HUES6 (cell line): Measurements from ENCODE around the gene ARL5C.

Experiments
- H3K27ac ChIP-seq: 2 replicates; pipeline ENCODE4 v1.7.0; 2013; ENCODE audit warnings: low read depth, mild to moderate bottlenecking, low read length, inconsistent platforms
- H3K27me3 ChIP-seq: 2 replicates; pipeline ENCODE4 v1.6.1; 2013; ENCODE audit warnings: low read length; ENCODE audit not compliant: control insufficient read depth, insufficient read depth
- H3K36me3 ChIP-seq: 2 replicates; pipeline ENCODE4 v1.6.1; 2013; ENCODE audit warnings: low read length; ENCODE audit not compliant: control insufficient read depth, insufficient read depth
- H3K4me1 ChIP-seq: 2 replicates; pipeline ENCODE4 v1.6.1; 2013; ENCODE audit warnings: low read length; ENCODE audit not compliant: control insufficient read depth, insufficient read depth
- H3K4me3 ChIP-seq: 2 replicates; pipeline ENCODE4 v1.5.1; 2013; ENCODE audit warnings: low read depth, low read length
- H3K9ac ChIP-seq: one replicate; pipeline ENCODE4 v1.6.1; 2013; ENCODE audit warnings: mild to moderate bottlenecking, low read length
- H3K9me3 ChIP-seq: 2 replicates; pipeline ENCODE4 v1.6.1; 2013; ENCODE audit warnings: low read depth, low read length; ENCODE audit not compliant: control insufficient read depth, insufficient read depth

Gene ARL5C, protein sequence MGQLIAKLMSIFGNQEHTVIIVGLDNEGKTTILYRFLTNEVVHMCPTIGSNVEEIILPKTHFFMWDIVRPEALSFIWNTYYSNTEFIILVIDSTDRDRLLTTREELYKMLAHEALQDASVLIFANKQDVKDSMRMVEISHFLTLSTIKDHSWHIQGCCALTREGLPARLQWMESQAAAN

DNA sequence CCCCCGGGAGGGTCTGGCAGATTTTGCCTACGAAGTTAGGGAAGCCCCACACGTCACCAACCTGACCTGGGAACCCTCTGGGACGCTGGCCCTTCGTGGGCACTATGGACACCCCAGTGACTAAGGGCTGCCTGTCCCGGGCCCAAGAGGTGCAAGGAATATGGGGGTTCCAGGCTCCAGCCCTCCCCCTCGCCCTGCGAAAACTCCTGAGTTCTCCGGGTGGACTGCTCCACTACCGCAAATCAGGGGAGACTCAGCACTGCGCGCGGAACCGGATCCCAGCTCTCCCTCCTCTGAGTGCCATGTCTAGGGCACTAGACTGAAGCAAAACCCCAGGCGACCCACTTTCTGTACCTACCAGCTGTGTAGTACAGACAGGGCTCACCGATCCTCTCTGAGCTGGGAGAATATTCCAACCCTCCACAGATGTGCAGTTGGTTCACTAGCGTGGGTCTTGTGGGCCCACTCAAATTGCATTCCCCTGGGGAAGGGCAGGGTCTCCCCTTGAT, at the start of gene ARL5C:
Gene ARL5C, minus strand, starts transcription at position 321 of the 509 bp plus-strand sequence. CDS start 401 bp downstream, outside the sequence.
- Histone ChIP-seq H3K27me3 (peaks cover 21% of the 10 kb centered on the region), H3K27ac (no peak within 1 kb of the TSS), H3K4me3 (peak within 1 kb of the TSS; percentile 75), H3K36me3 (no peaks in the 10 kb centered on the region), H3K9me3 (no peaks in the 10 kb centered on the region), H3K9ac (no peak within 1 kb of the TSS), H3K4me1 (peaks cover 25% of the 10 kb centered on the region)

DNA sequence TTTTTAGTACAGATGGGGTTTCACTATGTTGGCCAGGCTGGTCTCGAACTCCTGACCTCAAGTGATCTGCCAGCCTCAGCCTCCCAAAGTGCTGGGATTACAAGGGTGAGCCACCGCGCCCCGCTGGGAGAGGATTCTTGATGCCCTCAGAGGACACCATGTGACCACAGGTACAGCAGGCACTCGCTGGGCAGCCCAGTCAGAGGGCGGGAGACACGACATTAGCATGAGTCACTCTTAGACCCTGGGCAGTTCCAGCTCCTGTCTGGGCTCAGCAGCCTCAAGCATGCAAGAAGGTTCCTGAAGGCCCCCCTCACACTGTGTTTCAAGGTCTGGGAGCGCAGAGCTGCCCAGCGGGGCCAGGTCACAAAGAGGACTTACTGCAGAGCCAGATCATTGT, 47.9 kb upstream of the ARL5C start:
- Histone ChIP-seq H3K36me3 (no peaks in the 10 kb centered on the region), H3K4me3 (no peak overlapping the region), H3K9ac (no peak overlapping the region), H3K4me1 (peaks cover 26% of the 10 kb centered on the region), H3K27ac (no peak overlapping the region), H3K9me3 (no peaks in the 10 kb centered on the region), H3K27me3 (peaks cover 76% of the 10 kb centered on the region)

DNA sequence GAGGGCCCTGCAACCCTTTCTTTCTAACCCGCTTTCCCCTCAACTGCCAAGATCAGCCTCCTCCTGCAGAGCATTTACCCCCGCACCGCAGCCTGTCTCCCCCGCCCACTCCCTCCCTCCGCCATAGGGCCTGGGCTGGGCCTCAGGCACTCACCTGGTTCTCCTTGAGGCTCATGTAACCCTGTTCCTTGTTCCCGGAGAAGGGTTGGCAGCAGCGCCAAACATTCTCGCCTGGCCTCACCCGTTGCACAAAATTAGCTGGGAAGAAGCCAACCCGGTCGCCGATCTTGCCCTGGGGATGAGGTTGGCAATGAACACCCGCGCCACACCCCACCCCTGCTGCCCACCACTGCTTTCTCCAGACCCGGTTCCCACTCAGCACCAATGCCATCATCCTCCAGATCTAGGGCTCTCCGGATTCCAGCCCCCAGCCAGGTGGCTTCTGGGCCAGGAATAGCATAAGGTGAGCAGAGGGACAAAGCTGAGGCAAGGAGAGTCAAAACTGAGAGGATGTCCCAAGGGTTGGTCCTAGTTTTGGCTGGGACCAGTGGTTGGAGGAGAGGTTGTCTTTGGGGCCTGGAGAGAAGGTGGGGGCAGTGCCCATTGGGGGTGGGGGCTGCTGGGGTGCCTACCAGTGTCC, 47.0 kb upstream of the ARL5C start:
- peaks cover 67% of the 10 kb centered on the region for H3K27me3 ChIP-seq
- no peak overlapping the region for H3K4me3 ChIP-seq
- peaks cover 35% of the 10 kb centered on the region for H3K4me1 ChIP-seq
- no peaks in the 10 kb centered on the region for H3K36me3 ChIP-seq
- H3K9ac ChIP-seq = no peak overlapping the region
- H3K27ac ChIP-seq = no peak overlapping the region
- no peaks in the 10 kb centered on the region for H3K9me3 ChIP-seq

DNA sequence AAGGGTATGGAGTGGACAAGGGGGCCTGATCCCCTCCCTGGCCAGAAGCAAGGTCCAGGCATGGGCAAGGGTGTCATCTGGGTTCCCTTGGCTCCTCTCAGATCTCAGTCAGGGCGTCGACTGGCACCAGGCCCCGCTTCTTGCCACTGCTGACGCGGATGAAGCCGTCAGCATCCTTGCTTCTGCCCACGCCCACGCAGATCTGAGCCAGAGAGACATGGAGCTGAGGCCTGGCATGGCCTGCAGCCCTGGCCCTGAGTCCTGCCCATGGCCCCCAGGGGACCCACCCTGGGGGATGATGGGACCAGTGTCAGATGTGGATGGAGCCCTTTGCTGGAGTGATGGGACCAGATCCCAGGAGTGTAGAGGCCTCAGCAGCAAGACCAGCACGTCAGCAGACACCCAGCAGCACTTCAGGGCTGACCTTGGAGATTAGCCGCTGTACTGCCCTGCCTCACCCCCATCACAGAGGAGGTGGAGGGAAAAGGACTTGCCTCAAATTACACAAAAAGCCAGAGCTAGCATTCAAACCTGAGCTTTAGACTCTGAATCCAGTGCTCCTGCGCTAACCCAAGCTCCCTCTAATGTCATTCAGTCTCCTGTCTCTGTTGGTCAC, 46.3 kb upstream of the ARL5C start:
- H3K9me3 ChIP-seq = no peaks in the 10 kb centered on the region
- peaks cover 37% of the 10 kb centered on the region for H3K4me1 ChIP-seq
- no peak overlapping the region for H3K27ac ChIP-seq
- no peaks in the 10 kb centered on the region for H3K36me3 ChIP-seq
- H3K27me3 ChIP-seq = peaks cover 61% of the 10 kb centered on the region
- H3K9ac ChIP-seq = no peak overlapping the region
- no peak overlapping the region for H3K4me3 ChIP-seq

DNA sequence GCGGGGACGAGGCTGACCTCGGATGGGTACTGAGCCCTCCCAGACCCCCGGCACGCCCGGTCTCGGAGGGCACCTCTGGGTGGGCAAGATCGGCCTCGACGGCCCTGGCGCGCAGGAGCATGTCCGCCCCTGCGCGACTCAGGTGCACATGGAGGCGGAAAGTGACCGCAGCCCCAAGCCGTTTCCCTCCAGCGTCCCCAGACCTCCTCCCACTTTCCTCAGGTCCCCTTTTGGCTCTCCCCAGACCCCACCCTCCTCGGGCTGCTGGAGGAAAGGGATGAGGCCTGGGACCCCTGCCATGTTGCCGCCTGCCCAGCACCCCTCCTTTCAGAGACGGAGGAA, 44.1 kb upstream of the ARL5C start:
- H3K36me3 ChIP-seq = peaks cover 3% of the 10 kb centered on the region
- no peak overlapping the region for H3K9ac ChIP-seq
- no peak overlapping the region for H3K27ac ChIP-seq
- peak overlapping the region; percentile 59 for H3K4me3 ChIP-seq
- peaks cover 39% of the 10 kb centered on the region for H3K4me1 ChIP-seq
- no peaks in the 10 kb centered on the region for H3K9me3 ChIP-seq
- H3K27me3 ChIP-seq = peaks cover 42% of the 10 kb centered on the region

DNA sequence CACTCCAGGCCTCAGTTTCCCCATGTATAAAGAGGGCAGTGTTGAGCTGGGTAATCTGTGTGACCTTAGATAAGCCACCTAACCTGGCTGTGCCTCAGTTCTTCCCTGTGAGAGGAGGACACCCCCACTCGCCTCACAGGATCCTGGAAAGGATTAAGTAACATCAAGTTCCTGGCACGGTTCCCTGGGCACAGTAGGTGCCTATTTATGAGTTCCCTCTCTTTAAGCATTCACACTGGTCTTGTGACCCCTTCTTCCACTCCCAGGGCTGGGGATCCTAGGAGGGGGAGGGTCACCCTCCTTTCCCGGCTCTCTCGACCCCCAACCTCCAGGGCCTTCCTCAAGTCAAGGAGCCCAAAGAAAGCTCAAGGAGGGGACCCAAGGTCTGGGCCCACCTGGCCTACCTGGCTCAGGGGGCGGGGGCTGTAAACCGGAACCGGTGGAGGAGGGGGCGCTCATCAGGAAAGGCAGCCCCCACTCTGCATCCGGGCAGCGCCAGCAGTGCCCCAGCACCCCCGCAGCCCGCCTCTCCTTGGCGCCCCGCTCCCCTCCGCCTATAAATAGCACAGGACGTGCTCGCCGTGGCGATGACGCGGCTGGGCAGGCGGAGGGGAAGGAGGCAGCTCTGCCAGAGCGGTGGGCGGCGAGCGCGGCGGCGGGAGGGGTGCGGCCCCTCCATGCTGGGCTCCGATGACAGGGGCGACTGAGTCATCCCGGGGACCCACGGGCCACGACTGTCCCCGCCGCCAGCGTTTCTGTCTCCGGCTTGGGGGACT, 43.5 kb upstream of the ARL5C start:
- Histone ChIP-seq H3K27me3 (peaks cover 37% of the 10 kb centered on the region), H3K27ac (no peak overlapping the region), H3K36me3 (peaks cover 8% of the 10 kb centered on the region), H3K4me1 (peaks cover 39% of the 10 kb centered on the region), H3K9ac (no peak overlapping the region), H3K9me3 (no peaks in the 10 kb centered on the region), H3K4me3 (peak overlapping the region; percentile 59)

DNA sequence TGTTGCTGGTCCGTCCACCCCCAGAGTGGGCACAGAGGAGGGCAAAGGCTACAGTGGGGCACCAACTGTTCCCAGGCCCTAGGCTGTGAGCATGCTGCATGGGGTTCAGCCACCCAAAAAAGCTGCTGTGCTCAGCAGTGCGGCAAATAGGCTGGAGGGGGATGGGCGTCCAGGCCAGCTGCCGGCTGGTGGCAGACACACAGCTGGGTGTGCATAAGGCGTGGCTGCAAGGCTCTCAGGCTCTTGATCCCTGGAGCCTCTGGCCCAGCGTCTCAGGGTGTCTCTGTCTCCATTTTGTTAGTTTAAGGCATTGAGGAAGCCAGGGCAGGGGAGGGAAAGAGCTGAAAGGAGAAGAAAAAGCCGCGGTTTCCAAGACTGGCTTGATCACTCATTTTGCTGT, 42.9 kb upstream of the ARL5C start:
- Histone ChIP-seq H3K4me3 (peak overlapping the region; percentile 59; the same call in 1 of the 2 replicates), H3K27ac (no peak overlapping the region), H3K9ac (no peak overlapping the region), H3K9me3 (no peaks in the 10 kb centered on the region), H3K4me1 (peaks cover 35% of the 10 kb centered on the region), H3K36me3 (peaks cover 14% of the 10 kb centered on the region), H3K27me3 (peaks cover 35% of the 10 kb centered on the region)

DNA sequence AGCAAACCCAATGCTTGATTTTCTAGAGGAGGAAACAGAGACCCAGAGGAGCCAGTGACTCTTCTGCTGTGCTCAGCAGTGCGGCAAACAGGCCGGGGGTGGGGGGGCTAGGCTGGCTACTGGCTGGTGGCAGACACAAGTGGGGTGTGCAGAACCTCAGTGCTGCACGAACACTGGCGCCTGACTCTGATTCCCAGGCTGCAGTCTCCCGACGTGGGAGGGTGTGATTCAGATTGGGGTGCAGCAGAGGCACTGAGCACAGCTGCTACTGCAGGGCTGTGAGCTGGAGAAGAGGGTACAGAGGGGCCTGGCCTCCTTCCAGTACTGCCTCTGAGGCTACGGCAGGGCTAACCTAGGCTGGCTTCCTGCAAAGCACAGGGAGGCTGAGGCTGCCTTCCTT, 42.2 kb upstream of the ARL5C start:
- Histone ChIP-seq H3K27me3 (peaks cover 35% of the 10 kb centered on the region), H3K9ac (no peak overlapping the region), H3K36me3 (peaks cover 22% of the 10 kb centered on the region), H3K4me3 (no peak overlapping the region), H3K4me1 (peaks cover 34% of the 10 kb centered on the region), H3K9me3 (no peaks in the 10 kb centered on the region), H3K27ac (no peak overlapping the region)

DNA sequence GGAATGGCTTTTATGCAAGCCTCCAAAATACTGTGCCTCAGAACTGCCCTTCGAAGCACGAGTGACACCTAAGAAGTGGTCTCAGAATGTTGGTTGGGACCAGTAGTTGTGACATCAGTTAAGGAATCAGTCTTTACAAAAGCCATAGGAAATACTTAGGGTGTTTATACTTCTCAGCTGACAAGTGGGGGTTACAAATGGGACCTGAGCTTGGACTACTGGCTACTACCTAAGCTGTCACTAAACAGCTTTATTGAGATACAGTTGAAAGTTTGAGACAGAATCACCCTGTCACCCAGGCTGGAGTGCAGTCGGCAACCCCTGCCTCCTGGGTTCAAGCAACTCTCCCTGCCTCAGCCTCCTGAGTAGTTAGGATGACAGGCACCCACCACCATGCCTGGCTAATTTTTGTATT, 39.2 kb upstream of the ARL5C start:
- Histone ChIP-seq H3K9ac (no peak overlapping the region), H3K27ac (no peak overlapping the region), H3K4me1 (peaks cover 29% of the 10 kb centered on the region), H3K36me3 (peaks cover 49% of the 10 kb centered on the region), H3K27me3 (peaks cover 12% of the 10 kb centered on the region), H3K4me3 (no peak overlapping the region), H3K9me3 (no peaks in the 10 kb centered on the region)

DNA sequence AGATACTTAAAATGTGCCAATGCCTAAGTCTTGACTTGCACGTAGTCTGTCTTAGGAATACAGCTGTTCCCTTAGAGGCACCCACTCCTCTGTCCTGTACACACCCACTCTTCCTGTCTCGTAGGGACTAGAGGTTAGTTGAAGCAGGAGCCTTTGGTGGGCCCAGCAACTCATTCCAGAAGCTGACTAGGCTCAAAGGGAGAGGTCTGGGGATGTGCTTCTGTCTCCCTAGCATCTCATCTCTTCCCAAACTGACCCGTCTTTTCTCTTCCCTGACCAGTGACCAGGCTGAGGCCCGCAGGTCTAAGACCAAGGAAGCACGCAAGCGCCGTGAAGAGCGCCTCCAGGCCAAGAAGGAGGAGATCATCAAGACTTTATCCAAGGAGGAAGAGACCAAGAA, 38.3 kb upstream of the ARL5C start:
- no peak overlapping the region for H3K4me3 ChIP-seq
- peaks cover 22% of the 10 kb centered on the region for H3K4me1 ChIP-seq
- no peak overlapping the region for H3K9ac ChIP-seq
- no peak overlapping the region for H3K27ac ChIP-seq
- H3K36me3 ChIP-seq = peaks cover 49% of the 10 kb centered on the region
- H3K27me3 ChIP-seq = peaks cover 3% of the 10 kb centered on the region; the same call in 1 of the 2 replicates
- H3K9me3 ChIP-seq = no peaks in the 10 kb centered on the region
